ENCODE data around the gene VPS37B. TPM values are rescaled to one million over a fixed set of nuclear protein-coding genes. Genes with fewer than 3 reads are reported as not detected.

Gene VPS37B
- total and polyA plus RNA-seq, 10 of the 15 experiments (the other 5 are each of a cell fraction or from before 2014, with no cell fraction given): 0.66 to 68.6 (median 39.6) TPM

DNA sequence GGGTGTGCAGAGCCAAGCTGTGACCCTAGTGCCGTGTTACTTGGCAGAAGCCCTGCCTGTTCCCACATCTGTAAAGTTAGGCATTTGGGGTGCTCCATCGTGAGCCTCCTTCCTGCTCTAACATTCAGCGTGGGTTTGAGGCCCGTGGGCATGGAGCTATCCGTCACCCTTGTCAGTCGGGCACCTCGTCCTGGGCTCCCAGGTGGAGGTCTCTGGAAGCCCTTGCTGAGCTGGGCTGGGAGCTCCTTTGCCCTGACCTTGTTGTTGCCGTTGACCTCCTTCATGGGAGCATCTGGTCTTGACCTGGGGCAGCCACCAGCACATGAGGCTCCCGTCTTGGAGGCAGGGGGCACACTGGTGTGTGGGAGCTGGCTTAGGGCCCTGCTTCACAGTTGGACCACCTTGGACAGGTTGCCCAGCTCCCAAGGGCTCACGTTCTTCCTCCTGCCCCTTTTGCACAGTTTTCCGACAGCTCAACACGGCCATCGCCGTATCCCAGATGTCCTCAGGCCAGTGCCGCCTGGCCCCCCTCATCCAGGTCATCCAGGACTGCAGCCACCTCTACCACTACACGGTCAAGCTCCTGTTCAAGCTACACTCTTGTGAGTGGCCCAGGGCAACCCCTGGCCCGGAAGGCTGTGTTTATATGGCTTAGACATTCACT, 42.2 kb downstream of the VPS37B start:
- intact Hi-C loops (cut with micrococcal nuclease; ENCODE audit: unreplicated experiment): no loop called here
- in situ Hi-C loops (cut with MboI): loop anchor here (25.0 kb wide), 1 partner anchor 384 kb away; the partner anchor contains the start of genes MPHOSPH9 and MTRFR
- FAIRE-seq: no peak

More for the DNA sequence above, 42.2 kb downstream of the VPS37B start:
- no peak for TF ChIP-seq CEBPB (IDR thresholded peaks at IDR 0.05; ENCODE audit: borderline replicate concordance in 1 of 2, low read depth in 2 of 2, low read length in 2 of 2)
- TF ChIP-seq SREBF1 (IDR thresholded peaks at IDR 0.05; ENCODE audit: low read length): no peak
- no peak for TF ChIP-seq ZSCAN29 (IDR thresholded peaks at IDR 0.05)
- TF ChIP-seq, protein P1, sequence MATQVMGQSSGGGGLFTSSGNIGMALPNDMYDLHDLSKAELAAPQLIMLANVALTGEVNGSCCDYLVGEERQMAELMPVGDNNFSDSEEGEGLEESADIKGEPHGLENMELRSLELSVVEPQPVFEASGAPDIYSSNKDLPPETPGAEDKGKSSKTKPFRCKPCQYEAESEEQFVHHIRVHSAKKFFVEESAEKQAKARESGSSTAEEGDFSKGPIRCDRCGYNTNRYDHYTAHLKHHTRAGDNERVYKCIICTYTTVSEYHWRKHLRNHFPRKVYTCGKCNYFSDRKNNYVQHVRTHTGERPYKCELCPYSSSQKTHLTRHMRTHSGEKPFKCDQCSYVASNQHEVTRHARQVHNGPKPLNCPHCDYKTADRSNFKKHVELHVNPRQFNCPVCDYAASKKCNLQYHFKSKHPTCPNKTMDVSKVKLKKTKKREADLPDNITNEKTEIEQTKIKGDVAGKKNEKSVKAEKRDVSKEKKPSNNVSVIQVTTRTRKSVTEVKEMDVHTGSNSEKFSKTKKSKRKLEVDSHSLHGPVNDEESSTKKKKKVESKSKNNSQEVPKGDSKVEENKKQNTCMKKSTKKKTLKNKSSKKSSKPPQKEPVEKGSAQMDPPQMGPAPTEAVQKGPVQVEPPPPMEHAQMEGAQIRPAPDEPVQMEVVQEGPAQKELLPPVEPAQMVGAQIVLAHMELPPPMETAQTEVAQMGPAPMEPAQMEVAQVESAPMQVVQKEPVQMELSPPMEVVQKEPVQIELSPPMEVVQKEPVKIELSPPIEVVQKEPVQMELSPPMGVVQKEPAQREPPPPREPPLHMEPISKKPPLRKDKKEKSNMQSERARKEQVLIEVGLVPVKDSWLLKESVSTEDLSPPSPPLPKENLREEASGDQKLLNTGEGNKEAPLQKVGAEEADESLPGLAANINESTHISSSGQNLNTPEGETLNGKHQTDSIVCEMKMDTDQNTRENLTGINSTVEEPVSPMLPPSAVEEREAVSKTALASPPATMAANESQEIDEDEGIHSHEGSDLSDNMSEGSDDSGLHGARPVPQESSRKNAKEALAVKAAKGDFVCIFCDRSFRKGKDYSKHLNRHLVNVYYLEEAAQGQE (IDR thresholded peaks at IDR 0.05; ENCODE audit: low read depth, low read length): no peak
- no peak for TF ChIP-seq LARP7 (IDR thresholded peaks at IDR 0.05)
- TF ChIP-seq, protein P2, sequence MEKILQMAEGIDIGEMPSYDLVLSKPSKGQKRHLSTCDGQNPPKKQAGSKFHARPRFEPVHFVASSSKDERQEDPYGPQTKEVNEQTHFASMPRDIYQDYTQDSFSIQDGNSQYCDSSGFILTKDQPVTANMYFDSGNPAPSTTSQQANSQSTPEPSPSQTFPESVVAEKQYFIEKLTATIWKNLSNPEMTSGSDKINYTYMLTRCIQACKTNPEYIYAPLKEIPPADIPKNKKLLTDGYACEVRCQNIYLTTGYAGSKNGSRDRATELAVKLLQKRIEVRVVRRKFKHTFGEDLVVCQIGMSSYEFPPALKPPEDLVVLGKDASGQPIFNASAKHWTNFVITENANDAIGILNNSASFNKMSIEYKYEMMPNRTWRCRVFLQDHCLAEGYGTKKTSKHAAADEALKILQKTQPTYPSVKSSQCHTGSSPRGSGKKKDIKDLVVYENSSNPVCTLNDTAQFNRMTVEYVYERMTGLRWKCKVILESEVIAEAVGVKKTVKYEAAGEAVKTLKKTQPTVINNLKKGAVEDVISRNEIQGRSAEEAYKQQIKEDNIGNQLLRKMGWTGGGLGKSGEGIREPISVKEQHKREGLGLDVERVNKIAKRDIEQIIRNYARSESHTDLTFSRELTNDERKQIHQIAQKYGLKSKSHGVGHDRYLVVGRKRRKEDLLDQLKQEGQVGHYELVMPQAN (conservative IDR thresholded peaks at IDR 0.05): no peak
- TF ChIP-seq ASH2L (IDR thresholded peaks at IDR 0.05; ENCODE audit: borderline replicate concordance, low read depth): no peak
- Histone ChIP-seq H3K9ac (ENCODE audit: control insufficient read depth, insufficient read depth, low read length) (no peak overlapping the region), H3K4me1 (ENCODE audit: control insufficient read depth, insufficient read depth, low read length) (no peaks in the 10 kb centered on the region), H2AFZ (ENCODE audit: control insufficient read depth, low read depth, low read length) (no peak overlapping the region), H3K9me3 (replicated peaks; ENCODE audit: control insufficient read depth, insufficient read depth, low read length) (no peaks in the 10 kb centered on the region), H3K27me3 (replicated peaks in 1 of 2; ENCODE audit: control insufficient read depth in 2 of 2, insufficient read depth in 2 of 2, low read length in 1 of 2) (no peaks in the 10 kb centered on the region; a peak in 1 of 4 replicates), H3K27ac (ENCODE audit: control insufficient read depth, insufficient read depth) (no peak overlapping the region), H4K20me1 (ENCODE audit: control insufficient read depth, insufficient read depth) (no peaks in the 10 kb centered on the region), H3K36me3 (ENCODE audit: control insufficient read depth in 2 of 2, insufficient read depth in 2 of 2, low read length in 1 of 2) (peaks cover 0 to 5% of the 10 kb centered on the region in 2 experiments; a peak in 2 of 4 replicates), H3K79me2 (ENCODE audit: control insufficient read depth, insufficient read depth, low read length) (no peaks in the 10 kb centered on the region), H3K4me2 (ENCODE audit: control insufficient read depth, insufficient read depth) (no peak overlapping the region), H3K4me3 (no peak overlapping the region)
- POLR2A ChIA-PET: no interaction called here
- SMC1A ChIA-PET (ENCODE audit: uncharacterized antibody, unreplicated experiment): interaction anchor here (0.8 kb wide), 1 partner anchor 60 kb away, joined by 3 read pairs; no protein-coding TSS in a partner anchor
- CTCF ChIA-PET: interaction anchor here (0.5 to 0.7 kb wide), 2 partner anchors 60 to 203 kb away, joined by 3 read pairs; no protein-coding TSS in a partner anchor
- 63% methylated on average over 17 of the region's 17 CpGs for WGBS (ENCODE audit: insufficient coverage, insufficient replicate concordance, low lambda C conversion rate, missing lambda C conversion rate)
- BruUV-seq (replicated peaks): no TSS peak
- ATAC-seq (no peak), DNase-seq (ENCODE audit: low read depth, low spot score) (no peak)
- RAD21 ChIA-PET (ENCODE audit: unreplicated experiment): interaction anchor here (1.1 kb wide), 1 partner anchor 98 kb away, joined by 3 read pairs; no protein-coding TSS in a partner anchor

Measured in GM12878 (cell line).